HUES64 (cell line): ENCODE data around the gene LRRC34. TPM values are rescaled to one million over a fixed set of nuclear protein-coding genes. Genes with fewer than 3 reads are reported as not detected.
A peak's percentile ranks its signal among the peaks of the same experiment; 100 is the strongest.

ENCODE experiments used
- H3K27ac ChIP-seq: 2 replicates; pipeline ENCODE4 v1.7.0; 2013; ENCODE audit warnings: low read depth, low read length, inconsistent platforms
- H3K27me3 ChIP-seq: 2 replicates; pipeline ENCODE4 v1.6.1; 2013; ENCODE audit warnings: mild to moderate bottlenecking, low read length; ENCODE audit not compliant: insufficient read depth
- H3K36me3 ChIP-seq: 2 replicates; pipeline ENCODE4 v1.6.1; 2013; ENCODE audit warnings: mild to moderate bottlenecking, low read length; ENCODE audit not compliant: insufficient read depth
- H3K4me1 ChIP-seq: 2 replicates; pipeline ENCODE4 v1.6.1; 2013; ENCODE audit warnings: mild to moderate bottlenecking, low read length, moderate library complexity; ENCODE audit not compliant: insufficient read depth
- H3K4me3 ChIP-seq: 2 replicates; pipeline ENCODE4 v1.5.1; 2013; ENCODE audit warnings: mild to moderate bottlenecking, low read length, moderate library complexity
- H3K9ac ChIP-seq: 2 replicates; pipeline ENCODE4 v1.6.1; 2013; ENCODE audit warnings: mild to moderate bottlenecking, low read depth, low read length
- H3K9me3 ChIP-seq: 2 replicates; pipeline ENCODE4 v1.6.1; 2013; ENCODE audit warnings: low read depth, low read length; ENCODE audit not compliant: insufficient read depth
- WGBS: fragments of 150-250, 120-280 bp; methylation state at CpG from one replicate; pipeline ENCODE4 v1.1.7; 2013; ENCODE audit warnings: missing lambda C conversion rate; 5-methylcytosine and 5-hydroxymethylcytosine counted together
- polyA plus RNA-seq, 2 experiments: library from polyadenylated mRNA; stranded (reverse); fragments of 50-300 nt; gene quantifications; one replicate each; pipeline ENCODE4 v1.2.3, GENCODE V29; 2013

Gene LRRC34, protein sequence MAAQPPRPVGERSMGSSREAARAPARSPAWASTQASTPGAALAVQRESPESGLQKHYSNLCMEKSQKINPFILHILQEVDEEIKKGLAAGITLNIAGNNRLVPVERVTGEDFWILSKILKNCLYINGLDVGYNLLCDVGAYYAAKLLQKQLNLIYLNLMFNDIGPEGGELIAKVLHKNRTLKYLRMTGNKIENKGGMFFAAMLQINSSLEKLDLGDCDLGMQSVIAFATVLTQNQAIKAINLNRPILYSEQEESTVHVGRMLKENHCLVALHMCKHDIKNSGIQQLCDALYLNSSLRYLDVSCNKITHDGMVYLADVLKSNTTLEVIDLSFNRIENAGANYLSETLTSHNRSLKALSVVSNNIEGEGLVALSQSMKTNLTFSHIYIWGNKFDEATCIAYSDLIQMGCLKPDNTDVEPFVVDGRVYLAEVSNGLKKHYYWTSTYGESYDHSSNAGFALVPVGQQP
- polyA plus RNA-seq (2013, experiment 1 of 2) = 2.9 TPM
- 4.6 TPM for polyA plus RNA-seq (2013, experiment 2 of 2)

DNA sequence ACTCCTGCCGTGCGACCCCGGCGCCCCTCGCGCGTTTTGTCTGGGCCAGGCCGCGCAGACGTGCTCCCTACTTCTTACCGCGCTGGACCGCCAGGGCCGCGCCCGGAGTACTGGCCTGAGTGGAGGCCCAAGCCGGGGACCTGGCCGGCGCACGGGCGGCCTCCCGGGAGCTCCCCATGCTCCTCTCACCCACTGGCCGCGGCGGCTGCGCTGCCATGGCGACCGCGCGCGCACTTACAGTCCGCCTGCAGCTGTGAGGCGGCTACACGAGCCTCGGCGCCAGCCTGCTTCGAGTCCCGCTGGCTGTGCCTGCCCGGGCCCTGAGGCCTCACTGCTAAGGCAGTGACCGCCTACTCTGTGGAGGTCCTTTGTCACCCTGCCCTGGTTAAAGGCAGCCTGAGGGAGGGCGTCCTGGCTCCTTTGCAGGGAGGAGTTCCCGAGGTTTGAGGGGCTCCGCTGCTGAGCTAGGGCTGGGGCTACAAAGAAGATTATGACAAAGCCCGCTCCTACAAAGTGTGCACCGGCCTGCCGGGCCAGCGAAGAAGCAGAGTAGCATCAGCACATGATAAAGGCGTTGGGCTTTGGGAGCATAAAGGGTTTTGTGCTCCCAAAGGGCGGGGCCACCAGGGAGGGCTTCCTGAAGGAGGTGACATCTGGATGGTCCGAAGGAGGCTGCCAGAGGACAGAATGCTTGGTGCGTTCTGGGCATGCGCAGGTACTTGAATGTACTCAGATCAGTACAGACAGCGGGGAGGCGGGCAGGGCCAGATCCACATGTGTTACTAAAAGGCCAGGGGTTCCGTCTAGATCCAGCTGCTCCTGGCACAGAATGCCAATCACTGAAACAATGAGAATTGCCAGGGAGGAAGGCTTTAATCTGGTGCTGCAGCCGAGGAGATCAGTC, at the start of gene LRRC34, which contains the start of gene LRRIQ4:
Gene LRRC34 (minus strand): TSS at position 573 of the 904 bp plus-strand sequence. CDS start 356 bp downstream, at position 217.
Gene LRRIQ4 (plus strand): TSS at position 539 of the 904 bp plus-strand sequence. CDS start 9,052 bp downstream, outside the sequence.
- peaks cover 17% of the 10 kb centered on the region; the same call in 1 of the 2 replicates for H3K27me3 ChIP-seq
- H3K4me1 ChIP-seq = peaks cover 16% of the 10 kb centered on the region
- H3K27ac ChIP-seq = no peak within 1 kb of the TSS
- peaks cover 9% of the 10 kb centered on the region; the same call in 1 of the 2 replicates for H3K9me3 ChIP-seq
- peak within 1 kb of the TSS; percentile 52 for H3K4me3 ChIP-seq
- WGBS = 9% methylated on average over 56 of the region's 56 CpGs
- no peaks in the 10 kb centered on the region for H3K36me3 ChIP-seq
- H3K9ac ChIP-seq = peak within 1 kb of the TSS; percentile 55

DNA sequence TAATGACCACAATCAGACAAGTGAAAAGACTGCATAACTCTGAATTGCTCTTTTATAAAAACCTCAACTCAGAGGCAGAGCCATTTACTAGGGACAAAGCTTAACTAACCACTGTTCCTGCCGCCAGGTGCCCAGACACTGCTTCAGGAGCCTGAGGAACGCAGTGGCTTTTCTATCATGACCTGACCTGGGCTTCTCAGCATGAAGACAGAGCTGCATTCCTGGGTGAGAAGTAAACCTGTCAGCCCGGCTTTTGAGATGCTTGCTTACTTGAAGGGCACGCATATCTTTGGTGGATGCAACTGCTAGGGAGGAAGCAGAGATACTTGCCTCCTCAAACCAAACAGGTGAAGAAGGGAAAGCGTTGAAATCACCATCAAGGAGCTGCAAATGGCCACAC, 49.2 kb upstream of the LRRC34 start:
- peaks cover 9% of the 10 kb centered on the region for H3K4me1 ChIP-seq
- no peaks in the 10 kb centered on the region for H3K9me3 ChIP-seq
- H3K9ac ChIP-seq = no peak overlapping the region
- no peak overlapping the region for H3K4me3 ChIP-seq
- H3K27me3 ChIP-seq = no peaks in the 10 kb centered on the region
- no peaks in the 10 kb centered on the region for H3K36me3 ChIP-seq
- 54% methylated on average over 5 of the region's 5 CpGs for WGBS
- H3K27ac ChIP-seq = no peak overlapping the region

DNA sequence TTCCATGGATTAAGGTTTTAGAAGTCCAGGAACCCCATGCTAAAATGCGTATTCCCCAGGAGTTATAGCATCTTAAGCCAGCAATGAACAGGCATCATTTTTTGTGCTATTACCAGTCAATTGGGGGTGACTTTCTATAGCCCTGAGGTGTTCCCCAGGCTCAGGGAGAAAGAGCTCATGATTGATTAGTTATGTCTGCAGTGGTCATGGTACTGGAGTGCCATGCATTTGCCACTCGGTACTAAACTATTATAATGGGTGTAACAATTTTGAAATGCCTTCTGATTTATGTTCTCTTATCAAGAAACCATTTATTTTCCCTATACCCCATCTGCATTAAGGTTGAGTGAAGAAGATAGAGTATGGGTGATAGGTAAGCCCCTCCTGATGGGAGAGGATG, 45.1 kb upstream of the LRRC34 start:
- no peak overlapping the region for H3K4me3 ChIP-seq
- H3K9me3 ChIP-seq = no peaks in the 10 kb centered on the region
- H3K27ac ChIP-seq = no peak overlapping the region
- peaks cover 9% of the 10 kb centered on the region for H3K4me1 ChIP-seq
- no peak overlapping the region for H3K9ac ChIP-seq
- 92% methylated on average over 1 of the region's 2 CpGs for WGBS
- H3K36me3 ChIP-seq = no peaks in the 10 kb centered on the region
- no peaks in the 10 kb centered on the region for H3K27me3 ChIP-seq

DNA sequence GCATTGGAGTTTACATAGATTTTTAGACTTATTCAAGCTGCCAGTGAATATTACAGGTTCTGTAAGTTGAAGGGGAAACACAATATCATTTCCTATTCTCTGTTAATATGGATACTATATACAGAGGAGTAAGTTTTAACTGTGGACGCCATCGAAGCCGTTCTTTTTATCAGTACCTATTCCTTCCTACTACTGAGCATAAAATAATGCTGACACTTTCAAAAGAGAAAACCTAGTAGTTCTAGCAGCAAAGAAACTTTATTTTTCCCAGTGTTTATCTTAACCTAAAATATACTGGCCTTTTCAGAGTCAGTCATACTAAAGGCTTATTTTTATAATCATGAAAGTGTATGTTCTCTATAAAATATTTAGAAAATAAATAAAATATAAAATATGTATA, 42.8 kb upstream of the LRRC34 start:
- Histone ChIP-seq H3K36me3 (no peaks in the 10 kb centered on the region), H3K4me3 (no peak overlapping the region), H3K27me3 (no peaks in the 10 kb centered on the region), H3K27ac (no peak overlapping the region), H3K9ac (no peak overlapping the region), H3K4me1 (no peaks in the 10 kb centered on the region), H3K9me3 (no peaks in the 10 kb centered on the region)
- WGBS = 98% methylated on average over 3 of the region's 3 CpGs

DNA sequence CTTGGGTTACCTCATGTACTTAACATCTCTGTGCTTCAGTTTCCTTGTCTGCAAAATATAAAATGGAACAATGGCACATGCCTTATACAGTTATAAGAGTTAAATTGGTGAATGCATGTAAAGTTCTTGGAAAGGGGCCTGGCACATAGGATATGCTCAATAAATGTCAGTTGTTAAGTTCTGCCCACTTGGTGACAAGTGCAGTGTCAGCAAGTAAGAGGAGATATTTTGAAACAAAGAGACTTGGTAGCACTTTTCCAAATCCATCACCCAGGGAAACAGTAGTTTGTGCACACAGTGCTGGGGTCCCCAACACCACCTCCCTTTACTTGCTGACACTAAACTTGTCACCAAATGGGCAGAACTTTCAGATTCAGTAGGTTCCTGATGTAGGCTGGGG, 37.9 kb upstream of the LRRC34 start:
- no peak overlapping the region for H3K27ac ChIP-seq
- H3K4me1 ChIP-seq = no peaks in the 10 kb centered on the region
- no peaks in the 10 kb centered on the region for H3K9me3 ChIP-seq
- no peaks in the 10 kb centered on the region for H3K27me3 ChIP-seq
- no peak overlapping the region for H3K4me3 ChIP-seq
- no peaks in the 10 kb centered on the region for H3K36me3 ChIP-seq
- H3K9ac ChIP-seq = no peak overlapping the region

DNA sequence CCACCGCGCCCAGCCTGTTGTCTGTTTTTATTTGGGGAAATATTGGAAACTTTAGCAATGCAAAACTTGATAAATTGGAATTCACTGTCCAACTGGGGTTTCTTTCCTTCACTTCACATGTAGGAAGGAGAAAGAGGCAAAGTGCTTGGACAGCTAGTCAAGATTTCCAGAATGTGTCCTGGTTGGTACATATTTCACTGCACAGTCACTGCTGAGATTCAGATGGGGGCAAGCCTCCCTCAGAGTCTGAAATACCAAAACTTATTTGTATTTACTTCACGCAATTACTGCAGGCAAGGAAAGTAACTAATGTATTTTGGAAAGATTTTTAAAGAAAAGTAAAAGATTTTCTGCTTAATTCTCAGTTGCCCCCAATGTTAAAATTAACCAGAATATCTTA, 36.0 kb upstream of the LRRC34 start:
- no peaks in the 10 kb centered on the region for H3K27me3 ChIP-seq
- H3K4me3 ChIP-seq = no peak overlapping the region
- H3K27ac ChIP-seq = no peak overlapping the region
- H3K36me3 ChIP-seq = no peaks in the 10 kb centered on the region
- no peaks in the 10 kb centered on the region for H3K9me3 ChIP-seq
- 96% methylated on average over 2 of the region's 3 CpGs for WGBS
- H3K4me1 ChIP-seq = no peaks in the 10 kb centered on the region
- no peak overlapping the region for H3K9ac ChIP-seq

DNA sequence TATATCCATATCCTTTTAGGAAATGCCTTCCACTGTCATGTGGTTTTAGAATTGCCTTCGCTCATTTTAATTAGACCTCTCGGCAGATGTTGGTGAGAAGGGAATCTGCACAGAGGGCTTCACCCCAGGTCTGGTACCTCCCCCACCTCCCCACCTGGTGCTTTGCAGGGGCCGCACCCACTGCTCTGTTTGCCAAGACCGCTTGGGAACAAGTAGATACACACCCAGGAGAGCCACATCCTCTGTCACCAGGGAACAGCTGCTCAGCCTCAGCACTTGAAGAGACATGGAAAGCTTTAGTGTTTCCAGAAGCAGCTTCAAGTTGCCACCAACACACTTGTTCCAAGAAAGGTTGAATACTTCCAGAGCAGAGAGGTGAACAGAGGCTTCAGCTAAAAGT, 35.2 kb upstream of the LRRC34 start:
- no peak overlapping the region for H3K27ac ChIP-seq
- 84% methylated on average over 4 of the region's 4 CpGs for WGBS
- H3K4me3 ChIP-seq = no peak overlapping the region
- H3K9me3 ChIP-seq = no peaks in the 10 kb centered on the region
- H3K36me3 ChIP-seq = no peaks in the 10 kb centered on the region
- no peaks in the 10 kb centered on the region for H3K27me3 ChIP-seq
- no peaks in the 10 kb centered on the region for H3K4me1 ChIP-seq
- H3K9ac ChIP-seq = no peak overlapping the region

DNA sequence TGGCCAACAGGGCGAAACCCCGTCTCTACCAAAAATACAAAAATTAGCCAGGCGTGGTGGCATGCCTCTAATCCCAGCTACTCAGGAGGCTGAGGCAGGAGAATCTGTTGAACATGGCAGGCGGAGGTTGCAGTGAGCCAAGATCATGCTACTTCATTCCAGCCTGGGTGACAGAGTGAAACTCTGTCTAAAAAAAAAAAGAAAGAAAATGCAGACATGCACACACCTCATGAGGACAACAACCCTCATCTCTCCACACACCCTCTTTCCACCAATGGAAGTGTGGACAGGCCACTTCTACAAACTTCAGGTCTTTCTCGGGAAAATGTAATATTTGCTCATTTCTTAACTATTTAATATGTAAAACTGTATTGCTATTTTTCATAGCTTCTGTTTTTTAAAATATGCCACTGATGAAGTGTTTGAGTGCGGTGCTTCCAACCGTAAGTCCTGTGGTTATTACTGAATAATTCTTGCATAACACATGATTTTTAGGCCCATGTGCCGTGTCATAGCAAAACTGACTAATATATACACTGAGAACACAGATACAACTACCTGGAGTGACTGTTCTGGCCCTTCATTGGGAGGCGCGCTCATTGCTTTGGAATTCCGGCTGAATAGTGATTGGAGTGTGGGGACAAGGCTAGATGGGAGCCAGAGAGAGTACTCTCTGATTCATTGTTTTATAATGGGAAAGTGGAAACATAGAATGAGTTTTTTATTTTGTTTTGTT, 33.9 kb upstream of the LRRC34 start:
- H3K36me3 ChIP-seq = no peaks in the 10 kb centered on the region
- no peak overlapping the region for H3K27ac ChIP-seq
- H3K9ac ChIP-seq = no peak overlapping the region
- no peak overlapping the region for H3K4me3 ChIP-seq
- WGBS = 92% methylated on average over 10 of the region's 11 CpGs
- no peaks in the 10 kb centered on the region for H3K27me3 ChIP-seq
- no peaks in the 10 kb centered on the region for H3K9me3 ChIP-seq
- no peaks in the 10 kb centered on the region for H3K4me1 ChIP-seq

DNA sequence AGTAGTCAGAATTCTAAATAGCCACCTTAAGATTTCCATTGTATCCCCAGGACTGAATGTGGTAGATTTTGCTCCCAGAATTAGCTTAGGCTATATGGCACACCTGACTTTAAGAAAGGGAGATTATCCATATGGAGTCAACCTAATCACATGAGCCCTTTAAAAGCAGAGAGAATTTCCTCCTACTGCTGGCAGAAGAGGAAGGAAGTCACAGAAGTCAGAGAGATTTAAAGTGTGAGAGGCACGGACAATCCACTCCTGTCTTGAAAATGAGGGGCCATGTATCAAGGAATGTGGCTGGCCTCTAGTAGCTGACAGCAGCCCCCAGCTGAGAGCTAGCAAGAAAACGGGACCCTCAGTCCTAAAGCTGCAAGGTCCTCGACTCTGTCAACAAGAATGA, 30.3 kb upstream of the LRRC34 start:
- WGBS = 87% methylated on average over 3 of the region's 3 CpGs
- H3K9ac ChIP-seq = no peak overlapping the region
- H3K36me3 ChIP-seq = no peaks in the 10 kb centered on the region
- no peaks in the 10 kb centered on the region for H3K27me3 ChIP-seq
- H3K9me3 ChIP-seq = no peaks in the 10 kb centered on the region
- H3K4me1 ChIP-seq = no peaks in the 10 kb centered on the region
- no peak overlapping the region for H3K4me3 ChIP-seq
- no peak overlapping the region for H3K27ac ChIP-seq

DNA sequence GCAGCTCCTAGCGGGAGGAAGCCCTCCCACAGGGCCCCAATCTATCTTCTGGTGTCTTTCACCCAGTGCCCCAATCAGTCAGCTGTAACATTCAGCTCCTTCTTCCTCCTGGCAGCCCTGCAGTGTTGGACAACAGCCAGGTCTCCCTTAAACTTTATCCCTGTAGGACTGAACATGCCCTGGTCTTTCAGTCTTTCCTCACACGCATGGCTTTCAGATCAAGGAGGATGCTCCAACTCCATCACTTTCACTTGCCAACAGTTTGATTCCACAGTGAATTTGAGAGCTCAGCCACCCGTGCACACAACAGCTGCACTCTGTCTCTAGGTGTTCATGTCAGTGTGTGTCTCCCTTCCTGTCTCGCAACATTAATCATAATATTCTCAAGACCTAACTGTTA, 28.5 kb upstream of the LRRC34 start:
- no peaks in the 10 kb centered on the region for H3K4me1 ChIP-seq

More for the DNA sequence above, 28.5 kb upstream of the LRRC34 start:
- Histone ChIP-seq H3K27ac (no peak overlapping the region), H3K36me3 (no peaks in the 10 kb centered on the region), H3K27me3 (no peaks in the 10 kb centered on the region), H3K9me3 (no peaks in the 10 kb centered on the region), H3K9ac (no peak overlapping the region), H3K4me3 (no peak overlapping the region)
- WGBS = 89% methylated on average over 4 of the region's 4 CpGs
